HepG2 (cell line): ENCODE measurements around the gene FBXO41. TPM values are rescaled to one million over a fixed set of nuclear protein-coding genes. Genes with fewer than 3 reads are reported as not detected.

Experiments used
- CCAR2 ChIP-seq: fragments of 200-400 bp; formaldehyde crosslinking; optimal IDR thresholded peaks from 2 replicates; pipeline ENCODE3; 2018; ENCODE audit warnings: low read depth, mild to moderate bottlenecking, low read length, moderate library complexity
- DPF2 ChIP-seq: sonication (generic); formaldehyde crosslinking; IDR thresholded peaks from 2 replicates; pipeline ENCODE4 v1.4.0; 2020; ENCODE audit warnings: mild to moderate bottlenecking, low read depth, missing genetic modification reagents, borderline replicate concordance
- FOSL2 ChIP-seq: sonication (generic); formaldehyde crosslinking; IDR thresholded peaks from 2 replicates; pipeline ENCODE4 v1.4.0; 2020; ENCODE audit warnings: missing genetic modification reagents
- GATA4 ChIP-seq: sonication (generic); IDR thresholded peaks from 2 replicates; pipeline ENCODE4 v1.6.1; 2016; ENCODE audit warnings: antibody characterized with exemption, low read depth, borderline replicate concordance
- HMGXB4 ChIP-seq, 2 experiments: sonication (generic) in 1 of 2; formaldehyde crosslinking in 1 of 2; IDR thresholded peaks; 2 replicates each; pipeline versions ENCODE4 v1.4.0 to v1.6.1; 2018 to 2020; ENCODE audit warnings: missing genetic modification reagents in 2 of 2, borderline replicate concordance in 1 of 2, low read depth in 1 of 2, mild to moderate bottlenecking in 1 of 2, missing biosample characterization in 1 of 2
- KLF15 ChIP-seq: sonication (generic); formaldehyde crosslinking; IDR thresholded peaks from 2 replicates; pipeline ENCODE4 v1.8.1; 2023; ENCODE audit warnings: borderline replicate concordance, mild to moderate bottlenecking, inconsistent platforms, missing genetic modification reagents, mixed read lengths
- MXD4 ChIP-seq: IDR thresholded peaks from 2 replicates; pipeline ENCODE4 v1.6.1; 2016; ENCODE audit warnings: mild to moderate bottlenecking, missing biosample characterization, missing genetic modification reagents
- ONECUT2 ChIP-seq: sonication (generic); formaldehyde crosslinking; IDR thresholded peaks from 2 replicates; pipeline ENCODE4 v1.4.0; 2020; ENCODE audit warnings: missing genetic modification reagents
- PAWR ChIP-seq: sonication (generic); formaldehyde crosslinking; IDR thresholded peaks from 2 replicates; pipeline ENCODE4 v1.4.0; 2020; ENCODE audit warnings: missing genetic modification reagents, mild to moderate bottlenecking, borderline replicate concordance
- RXRB ChIP-seq: IDR thresholded peaks from 2 replicates; pipeline ENCODE4 v1.6.1; 2016; ENCODE audit warnings: borderline replicate concordance, missing genetic modification reagents, missing compliant biosample characterization
- SP1 ChIP-seq, 2 experiments: fragments of 450-650 bp in 1 of 2; sonication (generic) in 1 of 2; formaldehyde crosslinking in 1 of 2; IDR thresholded peaks; 2 replicates each; pipeline versions ENCODE4 v1.4.0 to v1.6.1; 2016 to 2020; ENCODE audit warnings: missing genetic modification reagents in 1 of 2
- ZC3H4 ChIP-seq: sonication (generic); formaldehyde crosslinking; IDR thresholded peaks from 2 replicates; pipeline ENCODE4 v1.4.0; 2020; ENCODE audit warnings: missing genetic modification reagents, borderline replicate concordance
- ZNF24 ChIP-seq: fragments of 450-650 bp; IDR thresholded peaks from 2 replicates; pipeline ENCODE4 v1.6.1; 2017; ENCODE audit warnings: antibody characterized with exemption, mild to moderate bottlenecking
- ZNF264 ChIP-seq: sonication (generic); formaldehyde crosslinking; IDR thresholded peaks from 2 replicates; pipeline ENCODE4 v1.4.0; 2020; ENCODE audit warnings: missing genetic modification reagents
- ZNF572 ChIP-seq: sonication (generic); formaldehyde crosslinking; IDR thresholded peaks from 2 replicates; pipeline ENCODE4 v1.5.1; 2020; ENCODE audit warnings: mild to moderate bottlenecking, missing genetic modification reagents
- ZNF724P ChIP-seq: sonication (generic); formaldehyde crosslinking; IDR thresholded peaks from 2 replicates; pipeline ENCODE4 v1.8.0; 2022; ENCODE audit warnings: missing genetic modification reagents, borderline replicate concordance
- ZNF772 ChIP-seq: sonication (generic); formaldehyde crosslinking; IDR thresholded peaks from 2 replicates; pipeline ENCODE4 v1.5.0; 2020; ENCODE audit warnings: mild to moderate bottlenecking, missing genetic modification reagents
- polyA plus RNA-seq, 8 experiments: library from polyadenylated mRNA; depleted of rRNA in 3 of 8; stranded (reverse) in 7 of 8; unstranded in 1 of 8; fragments of >200 nt; fragmentation: Illumina TruSeq in 4 of 8; extraction: Trizol in 4 of 8; gene quantifications; 2 replicates each; pipeline versions ENCODE4 v1.2.1 to v1.2.3, GENCODE V29; 2011 to 2016; ENCODE audit warnings: low read depth in 4 of 8, missing spikeins in 1 of 8, mixed read lengths in 1 of 8; ENCODE audit not compliant: insufficient read depth in 1 of 8
- total RNA-seq, 5 experiments: library from RNA; depleted of rRNA; stranded (reverse); fragments of >200 nt; fragmentation: Illumina TruSeq; extraction: Trizol; gene quantifications; 2 replicates each; pipeline ENCODE4 v1.2.3, GENCODE V29; 2016; ENCODE audit warnings: low read depth in 1 of 5
- TF ChIP-seq, protein P1 (sequence below): sonication (generic); formaldehyde crosslinking; IDR thresholded peaks from 2 replicates; pipeline ENCODE4 v1.4.0; 2020; ENCODE audit warnings: missing genetic modification reagents, borderline replicate concordance
- TF ChIP-seq, protein P2 (sequence below): sonication (generic); formaldehyde crosslinking; IDR thresholded peaks from 2 replicates; pipeline ENCODE4 v1.5.1; 2020; ENCODE audit warnings: missing genetic modification reagents, mild to moderate bottlenecking, borderline replicate concordance

FBXO41 gene
- total and polyA plus RNA-seq, 2 of the 13 experiments (the other 11 are each of a cell fraction or from before 2014, with no cell fraction given) = 4.2 to 10.3 TPM

DNA sequence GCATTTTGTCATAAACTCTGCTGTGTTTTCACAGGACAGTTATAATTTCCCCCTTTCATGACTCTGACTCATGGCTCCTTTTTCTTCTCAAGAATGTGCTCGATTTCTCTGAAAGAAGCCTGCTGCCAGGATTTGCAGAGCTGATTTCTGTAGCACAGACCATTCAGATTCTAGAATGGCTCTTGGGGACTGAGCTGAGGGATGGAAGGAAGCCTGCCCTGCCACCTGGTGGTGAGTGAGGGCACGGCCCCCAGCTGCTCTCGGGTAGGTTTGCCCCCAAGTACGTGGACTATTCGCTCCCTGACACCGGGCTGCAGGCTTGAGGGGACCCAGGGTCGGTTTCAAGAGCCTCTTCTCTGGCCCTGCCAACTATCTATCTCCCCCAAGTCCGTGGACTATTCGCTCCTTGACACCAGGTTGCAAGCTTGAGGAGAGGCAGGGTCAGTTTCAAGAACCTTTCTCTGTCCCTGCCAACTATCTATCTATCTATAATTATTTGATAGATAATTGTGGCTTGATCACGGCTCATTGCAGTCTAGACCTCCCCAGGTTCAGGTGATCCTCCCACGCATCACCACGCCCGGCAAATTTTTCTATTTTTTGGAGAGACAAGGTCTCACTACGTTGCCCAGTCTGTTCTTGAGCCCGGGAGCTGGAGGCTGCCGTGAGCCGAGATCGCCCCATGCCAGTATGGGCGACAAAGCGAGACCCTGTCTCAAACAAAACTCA, 71.7 kb downstream of the FBXO41 start (continued):
- TF ChIP-seq PAWR (CRISPR knock-in tag) (no peak), ZNF24 (no peak), ZNF264 (CRISPR knock-in tag) (no peak), ZNF572 (CRISPR knock-in tag) (peak; percentile 26; the same call in 1 of the 2 replicates), ZC3H4 (CRISPR knock-in tag) (no peak), DPF2 (CRISPR knock-in tag) (no peak), SP1 (IDR thresholded peaks at IDR 0.05) (no peak), SP1 (CRISPR knock-in tag; IDR thresholded peaks at IDR 0.05) (peak; percentile 46; the same call in 1 of the 2 replicates), RXRB (CRISPR knock-in tag) (no peak), ZNF724P (0 out of 2 replicates have a peak, but pooled peaks have one; percentile 40), MXD4 (CRISPR knock-in tag) (no peak), ONECUT2 (no peak), CCAR2 (no peak), GATA4 (no peak), HMGXB4 (CRISPR knock-in tag; IDR thresholded peaks at IDR 0.05; ENCODE audit: borderline replicate concordance in 1 of 2, low read depth in 1 of 2) (peak; percentile 71 to 72; a peak in 3 of 4 replicates), ZNF772 (CRISPR knock-in tag) (peak; percentile 51; the same call in 1 of the 2 replicates), KLF15 (CRISPR knock-in tag) (no peak), FOSL2 (CRISPR knock-in tag) (no peak)
- TF ChIP-seq, protein P1, sequence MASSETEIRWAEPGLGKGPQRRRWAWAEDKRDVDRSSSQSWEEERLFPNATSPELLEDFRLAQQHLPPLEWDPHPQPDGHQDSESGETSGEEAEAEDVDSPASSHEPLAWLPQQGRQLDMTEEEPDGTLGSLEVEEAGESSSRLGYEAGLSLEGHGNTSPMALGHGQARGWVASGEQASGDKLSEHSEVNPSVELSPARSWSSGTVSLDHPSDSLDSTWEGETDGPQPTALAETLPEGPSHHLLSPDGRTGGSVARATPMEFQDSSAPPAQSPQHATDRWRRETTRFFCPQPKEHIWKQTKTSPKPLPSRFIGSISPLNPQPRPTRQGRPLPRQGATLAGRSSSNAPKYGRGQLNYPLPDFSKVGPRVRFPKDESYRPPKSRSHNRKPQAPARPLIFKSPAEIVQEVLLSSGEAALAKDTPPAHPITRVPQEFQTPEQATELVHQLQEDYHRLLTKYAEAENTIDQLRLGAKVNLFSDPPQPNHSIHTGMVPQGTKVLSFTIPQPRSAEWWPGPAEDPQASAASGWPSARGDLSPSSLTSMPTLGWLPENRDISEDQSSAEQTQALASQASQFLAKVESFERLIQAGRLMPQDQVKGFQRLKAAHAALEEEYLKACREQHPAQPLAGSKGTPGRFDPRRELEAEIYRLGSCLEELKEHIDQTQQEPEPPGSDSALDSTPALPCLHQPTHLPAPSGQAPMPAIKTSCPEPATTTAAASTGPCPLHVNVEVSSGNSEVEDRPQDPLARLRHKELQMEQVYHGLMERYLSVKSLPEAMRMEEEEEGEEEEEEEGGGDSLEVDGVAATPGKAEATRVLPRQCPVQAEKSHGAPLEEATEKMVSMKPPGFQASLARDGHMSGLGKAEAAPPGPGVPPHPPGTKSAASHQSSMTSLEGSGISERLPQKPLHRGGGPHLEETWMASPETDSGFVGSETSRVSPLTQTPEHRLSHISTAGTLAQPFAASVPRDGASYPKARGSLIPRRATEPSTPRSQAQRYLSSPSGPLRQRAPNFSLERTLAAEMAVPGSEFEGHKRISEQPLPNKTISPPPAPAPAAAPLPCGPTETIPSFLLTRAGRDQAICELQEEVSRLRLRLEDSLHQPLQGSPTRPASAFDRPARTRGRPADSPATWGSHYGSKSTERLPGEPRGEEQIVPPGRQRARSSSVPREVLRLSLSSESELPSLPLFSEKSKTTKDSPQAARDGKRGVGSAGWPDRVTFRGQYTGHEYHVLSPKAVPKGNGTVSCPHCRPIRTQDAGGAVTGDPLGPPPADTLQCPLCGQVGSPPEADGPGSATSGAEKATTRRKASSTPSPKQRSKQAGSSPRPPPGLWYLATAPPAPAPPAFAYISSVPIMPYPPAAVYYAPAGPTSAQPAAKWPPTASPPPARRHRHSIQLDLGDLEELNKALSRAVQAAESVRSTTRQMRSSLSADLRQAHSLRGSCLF (CRISPR knock-in tag) = no peak
- TF ChIP-seq, protein P2, sequence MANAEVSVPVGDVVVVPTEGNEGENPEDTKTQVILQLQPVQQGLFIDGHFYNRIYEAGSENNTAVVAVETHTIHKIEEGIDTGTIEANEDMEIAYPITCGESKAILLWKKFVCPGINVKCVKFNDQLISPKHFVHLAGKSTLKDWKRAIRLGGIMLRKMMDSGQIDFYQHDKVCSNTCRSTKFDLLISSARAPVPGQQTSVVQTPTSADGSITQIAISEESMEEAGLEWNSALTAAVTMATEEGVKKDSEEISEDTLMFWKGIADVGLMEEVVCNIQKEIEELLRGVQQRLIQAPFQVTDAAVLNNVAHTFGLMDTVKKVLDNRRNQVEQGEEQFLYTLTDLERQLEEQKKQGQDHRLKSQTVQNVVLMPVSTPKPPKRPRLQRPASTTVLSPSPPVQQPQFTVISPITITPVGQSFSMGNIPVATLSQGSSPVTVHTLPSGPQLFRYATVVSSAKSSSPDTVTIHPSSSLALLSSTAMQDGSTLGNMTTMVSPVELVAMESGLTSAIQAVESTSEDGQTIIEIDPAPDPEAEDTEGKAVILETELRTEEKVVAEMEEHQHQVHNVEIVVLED (CRISPR knock-in tag) = no peak
